GM18508 (cell line): Measurements from ENCODE around the gene GUK1.

Experiments
- ATAC-seq: cut with Tn5 transposase; IDR thresholded peaks from one replicate; pipeline ENCODE4 v1.9.1; 2021; ENCODE audit warnings: moderate number of reproducible peaks; ENCODE audit not compliant: insufficient read depth, unreplicated experiment

GUK1 gene

GRCh38 chr1:228139931-228140723 lies at the start of gene GUK1:
GUK1 (plus strand) TSS chr1:228140279; CDS start chr1:228140303, 24 bp downstream.
- ATAC-seq = peak; percentile 81

- no peak for ATAC-seq
These were observed 49.4 kb upstream of the GUK1 start for GRCh38 chr1:228090613-228091081.

- no peak for ATAC-seq
These were observed 49.0 kb upstream of the GUK1 start for GRCh38 chr1:228091084-228091483.

- ATAC-seq = no peak
These were observed 47.6 kb upstream of the GUK1 start for GRCh38 chr1:228092342-228093049.

- ATAC-seq = no peak
These were observed 46.8 kb upstream of the GUK1 start for GRCh38 chr1:228093050-228093906.

- ATAC-seq = no peak
These were observed 45.6 kb upstream of the GUK1 start for GRCh38 chr1:228094432-228095016.

- no peak for ATAC-seq
These were observed 44.9 kb upstream of the GUK1 start for GRCh38 chr1:228095161-228095560.

- no peak for ATAC-seq
These were observed 44.1 kb upstream of the GUK1 start for GRCh38 chr1:228095938-228096337.

GRCh38 chr1:228096416-228097332 lies 43.4 kb upstream of the GUK1 start:
- ATAC-seq = no peak

GRCh38 chr1:228097333-228098081 lies 42.6 kb upstream of the GUK1 start:
- ATAC-seq = no peak

- ATAC-seq = no peak
These were observed 41.7 kb upstream of the GUK1 start for GRCh38 chr1:228098323-228098931.

- ATAC-seq = no peak
These were observed 40.7 kb upstream of the GUK1 start for GRCh38 chr1:228099331-228099732.

GRCh38 chr1:228100822-228101613 lies 39.1 kb upstream of the GUK1 start:
- no peak for ATAC-seq

GRCh38 chr1:228101614-228101993 lies 38.5 kb upstream of the GUK1 start:
- no peak for ATAC-seq

GRCh38 chr1:228101994-228102790 lies 37.9 kb upstream of the GUK1 start:
- ATAC-seq = no peak

- ATAC-seq = peak; percentile 40
These were observed 37.1 kb upstream of the GUK1 start, which contains the start of gene C1orf35 for GRCh38 chr1:228102791-228103620. C1orf35 (minus strand) TSS chr1:228103325; CDS start chr1:228103227, 98 bp downstream.
